HG03064 (cell line): ENCODE results near the gene TRAPPC10.
"Not testable (repeated sequence)": the region's sequence is repeated elsewhere in the genome, so short reads cannot be mapped to it uniquely, and the experiment has no call there.

Source experiments
- ATAC-seq: cut with Tn5 transposase; IDR thresholded peaks from one replicate; pipeline ENCODE4 v1.9.1; 2021; ENCODE audit warnings: low read depth; ENCODE audit not compliant: unreplicated experiment

The TRAPPC10 gene

DNA sequence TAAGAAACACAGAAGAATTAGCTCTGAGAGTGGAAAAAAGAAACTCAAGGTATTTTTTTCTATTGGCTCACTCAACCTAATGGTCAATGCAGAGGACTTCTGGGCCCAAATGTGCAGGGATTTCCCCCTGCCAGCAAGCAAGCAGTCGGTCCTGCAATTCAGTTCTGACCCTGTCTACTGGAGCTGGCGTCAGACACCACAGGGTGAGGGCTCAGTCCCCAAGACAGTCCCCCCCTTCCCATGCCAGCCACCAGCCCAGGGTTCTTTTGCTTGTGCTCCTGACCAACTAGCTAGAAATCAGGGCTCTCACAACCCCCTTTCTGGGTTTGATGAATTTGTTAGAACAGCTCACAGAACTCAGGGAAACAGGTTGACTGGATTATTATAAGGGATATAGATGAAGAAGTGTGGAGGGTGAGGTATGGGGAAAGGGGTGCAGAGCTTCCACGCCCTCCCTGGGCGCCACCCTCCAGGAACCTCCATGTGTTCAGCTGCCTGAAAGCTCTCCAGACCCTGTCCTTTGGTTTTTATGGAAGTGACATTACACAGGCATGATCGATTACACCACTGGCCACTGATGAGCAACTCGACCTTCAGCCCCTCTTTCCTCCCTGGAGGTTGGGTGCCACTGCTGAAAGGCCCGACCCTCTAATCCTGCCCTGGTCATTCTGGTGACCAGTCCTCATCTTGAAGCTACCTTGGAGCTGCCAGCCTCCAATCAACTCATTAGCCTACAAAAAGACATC is 72.6 kb downstream of the TRAPPC10 start:
- ATAC-seq: no peak

- ATAC-seq: no peak
Observed at GRCh38 chr21:44085491-44086321, 73.6 kb downstream of the TRAPPC10 start.

GRCh38 chr21:44086636-44087425 is 74.7 kb downstream of the TRAPPC10 start:
- ATAC-seq: no peak

- no peak for ATAC-seq
Observed at GRCh38 chr21:44087426-44088400, 75.6 kb downstream of the TRAPPC10 start.

DNA sequence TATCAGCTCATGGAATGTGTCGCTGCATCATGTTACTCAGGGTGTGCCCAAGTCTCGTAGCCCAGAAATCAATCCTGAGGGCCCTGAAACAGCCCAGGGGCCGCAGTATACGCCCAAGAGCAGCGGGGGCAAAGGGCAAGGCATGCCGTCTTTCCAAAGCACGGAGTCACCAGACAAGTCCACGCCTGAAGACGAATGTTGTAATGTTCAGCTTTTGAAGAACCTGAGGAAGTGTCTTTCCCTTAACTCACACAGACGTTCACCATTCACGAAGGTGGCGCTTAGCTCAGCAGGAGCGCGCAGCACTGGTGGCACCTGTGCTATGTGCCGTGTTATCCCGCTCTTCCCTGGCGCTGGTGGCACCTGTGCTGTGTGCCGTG is 76.3 kb downstream of the TRAPPC10 start:
- ATAC-seq: no peak

DNA sequence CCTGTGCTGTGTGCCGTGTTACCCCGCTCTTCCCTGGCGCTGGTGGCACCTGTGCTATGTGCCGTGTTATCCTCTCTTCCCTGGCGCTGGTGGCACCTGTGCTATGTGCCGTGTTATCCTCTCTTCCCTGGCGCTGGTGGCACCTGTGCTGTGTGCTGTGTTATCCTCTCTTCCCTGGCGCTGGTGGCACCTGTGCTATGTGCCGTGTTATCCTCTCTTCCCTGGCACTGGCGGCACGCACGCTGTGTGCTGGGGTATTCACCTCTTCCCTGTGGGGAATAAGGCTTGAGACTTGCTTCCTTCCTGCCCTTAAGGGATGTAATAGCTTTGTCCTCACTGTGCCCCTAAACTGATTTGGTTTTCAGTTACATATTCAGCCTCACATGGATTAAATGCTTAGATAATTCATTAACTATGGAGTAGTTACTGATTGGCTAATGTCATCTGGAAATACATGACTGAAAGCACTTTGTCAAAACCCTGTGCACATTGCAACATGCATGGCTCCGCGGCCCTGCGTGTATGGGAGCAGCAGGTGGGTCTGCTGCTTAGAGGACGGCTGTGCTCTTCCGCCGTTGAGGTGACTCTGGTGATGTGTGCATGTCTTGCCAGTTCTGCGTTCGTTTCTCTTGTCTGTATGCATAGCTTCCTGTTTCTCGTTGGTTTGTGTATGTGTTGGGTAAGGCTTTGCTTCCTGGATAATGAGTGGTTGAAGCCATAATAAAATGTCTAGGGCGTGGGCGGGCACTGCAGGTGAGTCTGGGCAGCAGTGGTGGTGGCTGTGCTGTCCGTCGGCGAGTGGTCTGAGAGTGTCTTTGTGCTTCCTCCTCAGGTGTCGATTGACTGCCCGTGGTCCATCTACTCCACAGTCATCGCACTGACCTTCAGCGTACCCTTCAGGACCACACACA is 77.1 kb downstream of the TRAPPC10 start:
- no peak for ATAC-seq

DNA sequence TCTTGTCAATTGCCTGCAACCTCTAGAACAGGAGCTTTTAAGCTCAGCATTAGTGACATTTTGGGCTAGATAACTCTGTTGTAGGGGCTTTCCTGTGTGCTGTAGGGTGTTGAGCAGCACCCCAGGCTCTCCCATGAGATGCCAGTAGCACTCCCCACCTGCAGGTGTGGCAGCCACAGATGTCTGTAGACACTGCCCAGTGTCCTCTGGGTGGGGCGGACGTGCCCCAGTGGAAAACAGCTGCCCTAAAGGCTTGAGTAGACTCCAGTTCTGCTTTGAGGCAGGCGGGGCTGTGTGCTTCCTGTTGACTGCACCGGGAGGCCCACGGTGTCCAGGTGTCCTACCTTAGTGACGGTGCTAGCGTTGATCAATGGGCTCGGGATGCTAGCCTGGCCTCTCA is 78.2 kb downstream of the TRAPPC10 start:
- ATAC-seq: no peak

DNA sequence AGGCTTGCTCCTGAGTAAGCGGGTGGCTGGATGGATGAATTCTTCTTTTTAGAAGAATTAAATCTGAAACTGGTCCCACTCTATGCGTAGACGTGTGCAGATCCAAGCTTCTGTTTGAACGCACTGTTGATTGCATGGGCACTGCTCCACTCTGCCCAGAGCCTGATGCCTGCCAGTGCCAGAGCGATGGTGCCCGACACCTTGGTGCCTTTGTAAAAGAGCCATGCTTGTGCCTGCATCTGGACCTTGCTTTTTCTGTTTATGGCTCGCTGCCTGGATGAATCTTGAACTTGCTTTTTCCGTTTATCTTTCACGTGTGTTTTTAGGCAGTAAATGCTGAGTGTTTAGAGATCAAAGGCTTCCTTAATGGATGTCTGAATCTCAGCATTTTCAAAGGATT is 80.1 kb downstream of the TRAPPC10 start:
- ATAC-seq: no peak

DNA sequence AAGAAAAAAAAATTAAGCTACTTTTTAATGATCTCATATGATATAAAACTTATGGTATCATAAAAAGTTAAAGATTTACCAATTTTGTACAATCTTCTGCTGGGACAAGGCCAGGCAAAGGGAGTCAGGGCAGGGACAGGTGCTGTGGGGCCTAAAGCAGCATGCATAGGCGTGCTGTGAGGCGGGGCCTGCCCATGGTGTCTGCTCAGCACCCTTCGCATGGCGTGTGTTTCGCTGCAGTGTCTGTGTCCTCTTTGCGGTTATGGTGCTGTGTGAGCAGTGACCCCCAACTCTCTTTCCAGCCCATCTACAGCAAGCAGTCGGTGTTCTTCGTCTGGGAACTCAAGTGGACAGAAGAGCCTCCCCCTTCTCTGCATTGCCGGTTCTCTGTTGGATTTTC is 81.7 kb downstream of the TRAPPC10 start:
- ATAC-seq: no peak

DNA sequence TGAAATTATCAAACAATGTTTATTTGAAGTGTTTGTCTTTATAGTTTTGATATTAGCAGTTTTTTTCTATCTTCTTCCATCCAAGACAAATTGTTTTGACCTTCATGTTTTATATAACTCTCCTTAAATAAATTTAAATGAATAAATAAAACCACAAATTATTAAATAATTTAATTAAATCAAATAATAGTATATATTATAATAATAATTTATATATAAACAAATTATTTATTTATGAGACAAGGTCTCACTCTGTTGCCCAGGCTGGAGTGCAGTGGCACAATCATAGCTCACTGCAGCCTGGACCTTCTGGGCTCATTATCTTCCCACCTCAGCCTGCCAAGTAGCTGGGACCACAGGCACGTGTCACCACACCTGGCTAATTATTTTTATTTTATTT is 82.7 kb downstream of the TRAPPC10 start:
- ATAC-seq: no peak

GRCh38 chr21:44098507-44098906 is 86.4 kb downstream of the TRAPPC10 start:
- not testable (repeated sequence) for ATAC-seq

DNA sequence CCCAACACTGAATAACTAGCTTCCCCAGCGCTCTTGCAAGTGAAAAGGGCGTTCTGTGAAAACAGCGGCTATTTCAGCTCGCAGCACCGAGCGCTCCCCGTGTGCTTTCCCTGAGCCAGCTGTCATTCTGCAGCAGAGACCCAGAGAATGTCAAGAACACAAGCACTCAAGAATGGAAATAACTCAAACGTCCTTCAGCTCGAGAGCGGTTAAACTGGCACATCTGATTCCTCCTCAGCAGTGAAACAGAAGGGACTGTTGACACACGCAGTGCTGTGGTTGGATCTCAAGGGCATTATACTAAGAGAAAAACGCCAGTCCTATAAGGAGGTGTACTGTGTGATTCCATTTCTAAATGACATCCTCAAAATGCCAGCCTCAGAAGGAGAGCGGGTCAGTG is 86.9 kb downstream of the TRAPPC10 start:
- ATAC-seq: not testable (repeated sequence)

DNA sequence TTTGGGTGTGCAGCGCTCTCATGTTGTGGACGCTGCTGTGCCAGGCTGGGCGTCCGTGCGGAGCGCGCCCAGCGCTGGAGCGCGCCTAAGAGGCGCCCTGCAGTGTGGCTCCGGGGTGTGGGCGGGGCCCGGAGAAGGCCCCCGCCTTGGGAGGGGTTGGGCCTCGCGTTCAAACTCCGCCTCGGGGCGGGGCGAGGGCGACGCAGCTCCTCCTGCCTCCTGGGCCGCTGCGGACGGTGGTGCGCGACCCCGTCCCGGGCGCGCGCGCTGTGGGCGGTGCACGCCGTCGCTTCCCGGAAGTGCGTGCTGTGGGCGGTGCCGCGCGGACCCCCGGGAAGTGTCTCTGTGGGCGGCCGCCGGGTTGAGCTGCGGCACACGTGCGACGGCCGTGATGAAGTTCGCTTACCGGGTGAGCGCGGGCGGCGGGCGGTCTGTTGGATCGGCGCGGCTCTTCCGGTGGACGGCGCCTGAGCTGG is 95.0 kb downstream of the TRAPPC10 start, which contains the start of gene PWP2:
Gene PWP2, plus strand, starts transcription at position 374 of the 476 bp plus-strand sequence. Its CDS starts 18 bp downstream, at position 392.
- ATAC-seq: not testable (repeated sequence)

DNA sequence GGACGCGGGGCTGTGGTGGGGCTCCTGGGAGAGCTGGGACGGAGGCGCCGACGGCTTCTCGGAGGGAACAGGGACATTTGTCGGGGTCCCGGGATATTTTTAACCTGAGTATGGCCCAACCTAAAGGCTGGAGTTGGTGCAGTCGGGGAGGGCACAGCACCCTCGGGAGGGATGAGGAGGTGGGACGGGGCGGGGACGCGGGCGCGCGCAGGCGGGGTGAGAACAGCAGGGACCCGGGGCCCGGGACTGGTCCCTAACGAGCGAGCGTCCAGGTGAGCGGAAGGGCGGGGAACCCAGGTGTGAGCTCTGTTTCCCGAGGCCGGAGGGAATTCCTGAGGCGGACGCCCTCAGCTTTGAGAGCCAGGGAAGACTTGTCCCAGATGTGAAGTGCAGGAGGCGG is 95.5 kb downstream of the TRAPPC10 start:
- ATAC-seq: not testable (repeated sequence)

GRCh38 chr21:44113702-44114371 is 101.7 kb downstream of the TRAPPC10 start:
- ATAC-seq: not testable (repeated sequence)

- not testable (repeated sequence) for ATAC-seq
Observed at GRCh38 chr21:44122131-44122530, 110.0 kb downstream of the TRAPPC10 start.

GRCh38 chr21:44127827-44128226 is 115.7 kb downstream of the TRAPPC10 start:
- ATAC-seq: not testable (repeated sequence)

- not testable (repeated sequence) for ATAC-seq
Observed at GRCh38 chr21:44133715-44134057, 121.6 kb downstream of the TRAPPC10 start.
